SJCRH30 (cell line): ENCODE data around the gene PPP1R9B. TPM values are rescaled to one million over a fixed set of nuclear protein-coding genes. Genes with fewer than 3 reads are reported as not detected.
A peak's percentile ranks its signal among the peaks of the same experiment; 100 is the strongest.

Source experiments
- DNase-seq, 2 experiments: peaks; one replicate each; pipeline ENCODE4 v3.0.0-alpha.2; 2015 to 2020
- H3K27ac ChIP-seq: fragments of 250-450 bp; sonication (Bioruptor Pico); 2 replicates; pipeline ENCODE4 v1.5.1; 2020; ENCODE audit warnings: mild to moderate bottlenecking, moderate library complexity
- H3K27me3 ChIP-seq: fragments of 250-450 bp; sonication (Bioruptor Pico); 2 replicates; pipeline ENCODE4 v1.5.1; 2020; ENCODE audit warnings: mild to moderate bottlenecking, moderate library complexity
- H3K36me3 ChIP-seq: fragments of 250-450 bp; sonication (Bioruptor Pico); 2 replicates; pipeline ENCODE4 v1.5.1; 2020; ENCODE audit warnings: mild to moderate bottlenecking, moderate library complexity
- H3K4me1 ChIP-seq: fragments of 250-450 bp; sonication (Bioruptor Pico); 2 replicates; pipeline ENCODE4 v1.5.1; 2020; ENCODE audit warnings: mild to moderate bottlenecking, moderate library complexity
- H3K4me3 ChIP-seq: fragments of 250-450 bp; sonication (Bioruptor Pico); 2 replicates; pipeline ENCODE4 v1.5.1; 2020; ENCODE audit warnings: mild to moderate bottlenecking, moderate library complexity
- H3K9me3 ChIP-seq: fragments of 250-450 bp; sonication (Bioruptor Pico); replicated peaks from 2 replicates; pipeline ENCODE4 v1.5.1; 2020; ENCODE audit warnings: mild to moderate bottlenecking, moderate library complexity
- total RNA-seq: library from RNA; depleted of rRNA; stranded (reverse); fragments of >200 nt; shearing (Covaris generic); gene quantifications from 2 replicates; pipeline ENCODE4 v1.2.3, GENCODE V29; 2014

Gene PPP1R9B
- total RNA-seq, 1 experiment from 2014 or later, result 32.1 TPM

DNA sequence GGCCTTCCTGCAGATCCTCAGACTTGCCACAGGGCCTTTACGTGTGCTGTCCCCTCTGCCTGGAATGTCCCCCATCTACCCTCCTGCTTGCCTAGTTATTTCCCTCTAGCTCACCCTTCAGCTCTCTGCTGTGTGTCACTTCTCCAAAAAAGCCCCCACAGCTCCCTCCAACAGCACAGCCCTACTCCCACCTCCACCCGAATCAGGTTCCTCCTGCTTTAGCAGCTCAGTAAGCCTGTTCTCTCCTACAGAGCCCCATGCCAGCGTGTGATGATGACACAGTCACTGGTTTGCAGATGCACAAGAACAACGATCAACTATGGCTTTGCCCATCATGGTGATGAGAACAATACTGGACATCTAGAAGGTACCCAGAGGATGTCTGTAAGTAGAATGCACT lies 13.4 kb downstream of the PPP1R9B start:
- Histone ChIP-seq H3K4me1 (no peaks in the 10 kb centered on the region), H3K27me3 (no peaks in the 10 kb centered on the region), H3K9me3 (no peaks in the 10 kb centered on the region), H3K4me3 (no peak overlapping the region), H3K36me3 (peaks cover 35% of the 10 kb centered on the region), H3K27ac (no peak overlapping the region)
- DNase-seq, result no peak

GRCh38 chr17:50136096-50136687 lies 14.3 kb downstream of the PPP1R9B start:
- Histone ChIP-seq H3K36me3 (peaks cover 35% of the 10 kb centered on the region), H3K27ac (no peak overlapping the region), H3K4me3 (no peak overlapping the region), H3K9me3 (no peaks in the 10 kb centered on the region), H3K4me1 (no peaks in the 10 kb centered on the region), H3K27me3 (no peaks in the 10 kb centered on the region)
- DNase-seq, result no peak

- Histone ChIP-seq H3K36me3 (peaks cover 29% of the 10 kb centered on the region), H3K9me3 (no peaks in the 10 kb centered on the region)
- DNase-seq, result no peak
These were observed 15.0 kb downstream of the PPP1R9B start for GRCh38 chr17:50135316-50136095.

GRCh38 chr17:50134206-50135110 lies 16.0 kb downstream of the PPP1R9B start:
- Histone ChIP-seq H3K4me1 (no peaks in the 10 kb centered on the region), H3K4me3 (no peak overlapping the region), H3K36me3 (peaks cover 26% of the 10 kb centered on the region), H3K27me3 (no peaks in the 10 kb centered on the region), H3K27ac (no peak overlapping the region), H3K9me3 (no peaks in the 10 kb centered on the region)
- no peak for DNase-seq

More at GRCh38 chr17:50135316-50136095, 15.0 kb downstream of the PPP1R9B start:
- Histone ChIP-seq H3K4me1 (no peaks in the 10 kb centered on the region), H3K27ac (no peak overlapping the region), H3K4me3 (no peak overlapping the region), H3K27me3 (no peaks in the 10 kb centered on the region)

DNA sequence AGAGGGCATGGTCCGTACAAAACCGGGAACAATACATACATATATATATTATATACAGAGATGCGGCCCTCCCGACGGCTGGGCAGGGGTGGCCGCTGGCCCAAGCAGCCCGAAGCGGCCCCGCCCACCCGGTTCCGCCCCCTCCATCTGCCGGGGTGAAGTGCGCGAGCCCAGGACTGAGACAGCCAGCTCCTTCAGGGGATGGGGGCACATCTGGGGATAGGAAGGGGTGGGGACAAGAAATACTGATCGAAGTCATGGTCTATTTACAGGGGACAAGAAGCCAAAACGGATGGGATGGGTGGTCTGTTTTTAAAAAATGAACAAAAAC lies 16.7 kb downstream of the PPP1R9B start:
- H3K27me3 ChIP-seq, result no peaks in the 10 kb centered on the region
- no peak overlapping the region for H3K27ac ChIP-seq
- no peaks in the 10 kb centered on the region for H3K9me3 ChIP-seq
- no peaks in the 10 kb centered on the region for H3K4me1 ChIP-seq
- DNase-seq, result no peak
- H3K4me3 ChIP-seq, result no peak overlapping the region
- H3K36me3 ChIP-seq, result peaks cover 22% of the 10 kb centered on the region

DNA sequence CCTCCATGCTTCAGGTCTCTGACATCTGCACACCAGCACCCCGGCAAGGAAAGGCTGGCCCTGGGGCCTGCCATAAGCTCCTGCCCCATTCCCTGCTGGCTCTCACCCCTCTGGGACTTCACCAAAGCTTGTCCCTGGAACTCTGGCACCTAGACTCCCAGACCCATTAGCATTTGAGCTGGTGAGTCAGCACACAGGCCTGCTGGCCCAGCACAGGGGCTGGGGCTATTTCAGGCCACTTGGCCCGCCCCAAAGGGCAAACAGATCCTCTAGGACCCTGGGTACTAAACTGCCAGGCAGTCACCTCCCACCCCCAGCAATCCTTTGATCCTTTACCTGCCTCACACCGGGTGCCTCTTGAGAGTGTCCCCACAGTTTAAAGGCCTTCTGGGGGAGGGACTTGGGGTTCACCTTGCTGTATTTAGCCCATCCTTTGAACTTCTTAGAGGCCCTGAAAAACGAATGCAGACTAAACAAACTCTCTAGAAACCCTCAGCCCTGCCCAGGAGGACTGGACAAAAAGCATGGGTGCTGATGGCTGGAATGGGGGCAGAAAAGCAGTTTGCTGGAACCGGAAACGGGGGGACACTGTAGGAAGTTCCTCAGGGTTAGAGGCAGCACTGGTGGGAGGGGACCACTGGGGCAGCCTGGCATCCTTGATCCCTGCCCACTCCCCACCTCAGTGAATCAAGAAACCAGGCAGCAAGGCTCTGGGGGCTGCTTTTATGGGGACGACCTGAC lies 17.3 kb downstream of the PPP1R9B start:
- Histone ChIP-seq H3K9me3 (no peaks in the 10 kb centered on the region), H3K4me1 (no peaks in the 10 kb centered on the region), H3K36me3 (peaks cover 20% of the 10 kb centered on the region), H3K27ac (no peak overlapping the region), H3K4me3 (no peak overlapping the region), H3K27me3 (no peaks in the 10 kb centered on the region)
- DNase-seq, result no peak

- Histone ChIP-seq H3K36me3 (peaks cover 14% of the 10 kb centered on the region; the same call in 1 of the 2 replicates), H3K9me3 (no peaks in the 10 kb centered on the region), H3K4me1 (0 out of 2 replicates have a peak, but pooled peaks cover 4% of the 10 kb centered on the region), H3K27me3 (no peaks in the 10 kb centered on the region), H3K27ac (no peak overlapping the region), H3K4me3 (no peak overlapping the region)
- DNase-seq, result no peak
These were observed 18.2 kb downstream of the PPP1R9B start for GRCh38 chr17:50132104-50132794.

DNA sequence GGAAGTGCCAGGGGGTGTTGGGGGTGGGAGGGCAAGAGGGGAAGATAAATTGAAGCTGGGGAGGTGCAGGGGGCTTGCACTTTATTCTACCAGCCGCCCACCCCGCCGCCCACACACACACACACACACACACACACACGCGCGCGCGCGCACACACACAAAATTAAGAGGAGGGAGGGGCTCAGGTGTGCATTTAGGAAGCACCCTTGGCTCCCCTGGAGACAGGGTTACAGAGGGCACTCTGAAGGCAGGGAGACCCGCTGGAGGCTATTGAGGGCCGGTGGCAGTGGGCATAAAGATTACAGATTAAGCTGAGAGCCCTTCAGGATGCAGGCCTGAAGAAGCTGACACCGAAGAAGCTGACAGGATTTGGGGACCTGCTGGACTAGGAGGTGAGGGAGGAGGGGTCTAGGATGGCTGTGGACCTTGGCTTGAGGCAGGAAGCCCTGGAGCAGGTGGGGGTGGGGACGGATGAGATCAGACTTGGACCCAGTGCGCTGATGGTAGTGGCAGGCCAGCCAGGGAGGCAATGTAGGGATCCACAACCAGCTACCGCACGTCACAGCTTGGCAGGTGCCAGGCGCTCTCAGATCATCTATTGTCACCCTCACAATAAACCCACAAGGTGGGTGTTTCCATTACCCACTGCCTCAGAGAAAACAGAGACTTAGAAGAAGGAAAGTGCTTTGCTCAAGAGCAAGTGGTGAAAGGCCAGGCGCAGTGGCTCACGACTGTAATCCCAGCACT lies 19.7 kb downstream of the PPP1R9B start:
- Histone ChIP-seq H3K27me3 (no peaks in the 10 kb centered on the region), H3K36me3 (peaks cover 9% of the 10 kb centered on the region; the same call in 1 of the 2 replicates), H3K9me3 (no peaks in the 10 kb centered on the region), H3K4me1 (0 out of 2 replicates have a peak, but pooled peaks cover 4% of the 10 kb centered on the region), H3K4me3 (no peak overlapping the region), H3K27ac (no peak overlapping the region)
- DNase-seq, result no peak

GRCh38 chr17:50129728-50130558 lies 20.5 kb downstream of the PPP1R9B start, which contains the start of gene SAMD14:
TSS of gene SAMD14 (minus strand) at chr17:50130160. CDS start at chr17:50124959, 5,201 bp downstream.
- H3K4me3 ChIP-seq, result peak within 1 kb of the TSS; percentile 53
- H3K4me1 ChIP-seq, result 0 out of 2 replicates have a peak, but pooled peaks cover 4% of the 10 kb centered on the region
- H3K9me3 ChIP-seq, result no peaks in the 10 kb centered on the region
- H3K36me3 ChIP-seq, result peaks cover 4% of the 10 kb centered on the region; the same call in 1 of the 2 replicates
- no peak within 1 kb of the TSS for H3K27ac ChIP-seq
- no peaks in the 10 kb centered on the region for H3K27me3 ChIP-seq
- DNase-seq, result no peak

DNA sequence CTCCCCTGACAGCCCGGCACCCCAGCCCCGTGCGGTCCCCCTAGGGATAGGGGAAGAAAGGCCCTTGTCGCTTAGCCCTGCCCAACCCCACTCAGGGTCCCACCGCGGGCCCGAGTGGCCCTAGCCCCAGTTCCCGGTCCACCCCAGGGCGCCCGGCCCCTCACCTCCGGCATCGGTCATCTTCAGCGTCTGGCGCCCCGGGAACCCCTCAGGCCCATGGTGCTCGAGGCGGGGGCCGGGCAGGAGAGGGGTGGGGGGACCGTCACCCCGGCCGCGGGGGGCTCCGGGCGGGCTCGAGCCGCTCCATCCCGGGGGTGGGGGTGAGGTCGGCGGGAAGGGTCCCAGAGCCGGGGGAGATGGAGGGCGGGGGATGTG lies 21.1 kb downstream of the PPP1R9B start:
- Histone ChIP-seq H3K4me1 (0 out of 2 replicates have a peak, but pooled peaks cover 4% of the 10 kb centered on the region), H3K4me3 (peak overlapping the region; percentile 53), H3K27ac (no peak overlapping the region), H3K9me3 (no peaks in the 10 kb centered on the region), H3K36me3 (no peaks in the 10 kb centered on the region; the same call in 1 of the 2 replicates), H3K27me3 (no peaks in the 10 kb centered on the region)
- no peak for DNase-seq

- Histone ChIP-seq H3K27ac (no peak overlapping the region), H3K27me3 (no peaks in the 10 kb centered on the region), H3K9me3 (no peaks in the 10 kb centered on the region), H3K4me3 (peak overlapping the region; percentile 53), H3K36me3 (no peaks in the 10 kb centered on the region), H3K4me1 (peaks cover 4% of the 10 kb centered on the region; the same call in 1 of the 2 replicates)
- DNase-seq, result no peak
These were observed 21.8 kb downstream of the PPP1R9B start for GRCh38 chr17:50128441-50129352.
